Activated CD4-positive, CD25-positive, alpha-beta regulatory T cell treated with anti-CD3 and anti-CD28 coated beads, Interleukin-2, amount 50 U/mL, for 16 hours (primary cell): ENCODE data around the gene EFCAB9.
"Not testable (repeated sequence)": the region's sequence is repeated elsewhere in the genome, so short reads cannot be mapped to it uniquely, and the experiment has no call there.

Experiments
- DNase-seq: peaks from one replicate; pipeline ENCODE4 v3.0.0-alpha.2; 2020; ENCODE audit warnings: low read depth, low spot score

Gene EFCAB9

GRCh38 chr5:172188033-172188892 is 5.7 kb upstream of the EFCAB9 start, which contains the start of gene STK10:
Gene STK10, minus strand, starts transcription at chr5:172188224. Its CDS starts 182 bp downstream, at chr5:172188042.
- DNase-seq = peak; percentile 77

GRCh38 chr5:172188893-172189692 is 4.9 kb upstream of the EFCAB9 start:
- DNase-seq = no peak

- no peak for DNase-seq
Measured at GRCh38 chr5:172189693-172190296, 4.2 kb upstream of the EFCAB9 start.

GRCh38 chr5:172194985-172195774 is 1.2 kb downstream of the EFCAB9 start:
- no peak for DNase-seq

- not testable (repeated sequence) for DNase-seq
Measured at GRCh38 chr5:172197775-172198174, 3.8 kb downstream of the EFCAB9 start.

GRCh38 chr5:172199446-172199845 is 5.5 kb downstream of the EFCAB9 start:
- no peak for DNase-seq

GRCh38 chr5:172200476-172200875 is 6.5 kb downstream of the EFCAB9 start:
- DNase-seq = no peak

- DNase-seq = not testable (repeated sequence)
Measured at GRCh38 chr5:172205984-172206383, 12.0 kb downstream of the EFCAB9 start.

GRCh38 chr5:172207511-172207910 is 13.5 kb downstream of the EFCAB9 start:
- DNase-seq = no peak

- no peak for DNase-seq
Measured at GRCh38 chr5:172209714-172210113, 15.7 kb downstream of the EFCAB9 start.

- no peak for DNase-seq
Measured at GRCh38 chr5:172211676-172212075, 17.7 kb downstream of the EFCAB9 start.

GRCh38 chr5:172213126-172213525 is 19.2 kb downstream of the EFCAB9 start:
- DNase-seq = no peak

GRCh38 chr5:172216345-172216744 is 22.4 kb downstream of the EFCAB9 start:
- DNase-seq = no peak

- no peak for DNase-seq
Measured at GRCh38 chr5:172219296-172219695, 25.3 kb downstream of the EFCAB9 start.

GRCh38 chr5:172223901-172224873 is 30.2 kb downstream of the EFCAB9 start:
- DNase-seq = no peak

GRCh38 chr5:172224996-172225395 is 31.0 kb downstream of the EFCAB9 start:
- DNase-seq = no peak

GRCh38 chr5:172229904-172230303 is 35.9 kb downstream of the EFCAB9 start:
- DNase-seq = no peak

GRCh38 chr5:172234031-172234430 is 40.1 kb downstream of the EFCAB9 start:
- no peak for DNase-seq

- DNase-seq = no peak
Measured at GRCh38 chr5:172235132-172235780, 41.3 kb downstream of the EFCAB9 start.
